GM19351 (cell line): ENCODE data around the gene SYCN.

Source experiments
- ATAC-seq: cut with Tn5 transposase; IDR thresholded peaks from one replicate; pipeline ENCODE4 v1.9.1; 2021; ENCODE audit warnings: mild to moderate bottlenecking, moderate library complexity; ENCODE audit not compliant: unreplicated experiment

SYCN gene

GRCh38 chr19:39156326-39157230, 47.5 kb downstream of the SYCN start:
- no peak for ATAC-seq

GRCh38 chr19:39155741-39156140, 48.3 kb downstream of the SYCN start:
- no peak for ATAC-seq

GRCh38 chr19:39155114-39155700, 48.9 kb downstream of the SYCN start:
- no peak for ATAC-seq

GRCh38 chr19:39154629-39155100, 49.4 kb downstream of the SYCN start:
- no peak for ATAC-seq

- no peak for ATAC-seq
Observed at GRCh38 chr19:39154100-39154628, 49.9 kb downstream of the SYCN start.
